Retinal pigment epithelial cell (primary cell): ENCODE measurements around the gene HEPHL1.

Source experiments
- DNase-seq: peaks from one replicate; pipeline ENCODE4 v3.0.0-alpha.2; 2010; ENCODE audit warnings: low read depth
- H3K4me3 ChIP-seq: 2 replicates; pipeline ENCODE4 v1.5.1; 2011; ENCODE audit warnings: mild to moderate bottlenecking, low read length, control low read depth, moderate library complexity
- CTCF ChIP-seq: conservative IDR thresholded peaks from 2 replicates; pipeline ENCODE4 v1.5.1; 2011; ENCODE audit warnings: low read depth, low read length, control low read depth, inconsistent platforms

HEPHL1 gene

DNA sequence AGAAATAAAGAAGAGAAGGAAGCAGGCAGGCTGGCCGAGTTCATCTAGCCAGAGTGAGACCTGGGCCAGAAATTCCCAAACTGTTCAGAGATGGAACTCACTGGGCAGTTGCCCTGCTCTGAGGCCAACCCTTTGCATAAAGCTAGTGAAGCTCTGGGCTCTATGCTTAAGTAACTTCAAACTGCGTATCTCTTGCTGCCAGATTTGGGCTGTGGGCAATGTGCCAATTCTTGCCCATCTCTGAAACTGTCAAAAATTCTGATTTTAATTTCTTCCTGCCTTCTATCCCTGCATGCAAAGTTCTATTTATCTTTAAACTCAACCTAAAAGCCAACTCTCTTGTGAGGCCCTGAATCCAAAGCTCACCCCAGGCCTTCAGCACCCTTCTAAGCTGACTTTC is 36.2 kb upstream of the HEPHL1 start:
- no peak for TF ChIP-seq CTCF
- no peak overlapping the region for H3K4me3 ChIP-seq
- no peak for DNase-seq

DNA sequence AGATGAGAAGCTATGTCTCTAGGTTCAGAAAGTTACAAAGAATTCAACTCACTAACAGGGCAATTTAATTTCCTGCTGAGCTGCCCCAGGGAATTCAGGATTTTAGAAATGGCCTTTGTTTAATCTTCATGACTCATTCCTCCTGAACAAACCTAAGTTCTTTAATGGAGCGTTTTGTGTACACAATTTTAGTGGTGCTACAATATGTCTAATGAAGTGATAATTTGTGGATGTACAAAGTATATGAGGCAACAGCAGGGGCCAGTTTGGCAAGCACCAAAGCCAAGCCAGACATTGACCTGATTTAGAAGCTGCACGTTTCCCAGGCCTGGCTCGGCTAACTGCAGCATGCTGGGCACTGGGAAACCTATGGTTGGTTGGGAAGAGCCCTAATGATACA is 34.4 kb upstream of the HEPHL1 start:
- no peak for TF ChIP-seq CTCF

DNA sequence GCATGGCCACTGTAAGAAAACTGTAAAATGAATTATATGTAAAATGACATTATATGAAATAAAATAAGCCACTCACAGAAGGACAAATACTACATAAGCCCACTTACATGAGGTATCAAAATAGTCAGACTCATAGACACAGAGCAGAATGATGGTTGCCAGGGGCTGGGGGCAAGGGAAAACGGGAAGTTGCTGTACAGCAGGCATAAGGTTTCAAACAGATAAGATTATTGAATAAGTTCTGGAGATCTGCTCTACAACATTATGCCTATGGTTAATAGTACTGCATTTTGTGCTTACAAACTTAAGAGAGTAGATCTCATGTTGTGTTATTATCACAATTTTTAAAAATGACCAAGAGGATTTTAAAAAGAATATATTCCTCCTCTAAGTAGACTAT is 32.7 kb upstream of the HEPHL1 start:
- TF ChIP-seq CTCF, result no peak
- no peak overlapping the region for H3K4me3 ChIP-seq
- DNase-seq, result no peak

More for the DNA sequence above, 34.4 kb upstream of the HEPHL1 start:
- DNase-seq, result no peak
- no peak overlapping the region for H3K4me3 ChIP-seq

DNA sequence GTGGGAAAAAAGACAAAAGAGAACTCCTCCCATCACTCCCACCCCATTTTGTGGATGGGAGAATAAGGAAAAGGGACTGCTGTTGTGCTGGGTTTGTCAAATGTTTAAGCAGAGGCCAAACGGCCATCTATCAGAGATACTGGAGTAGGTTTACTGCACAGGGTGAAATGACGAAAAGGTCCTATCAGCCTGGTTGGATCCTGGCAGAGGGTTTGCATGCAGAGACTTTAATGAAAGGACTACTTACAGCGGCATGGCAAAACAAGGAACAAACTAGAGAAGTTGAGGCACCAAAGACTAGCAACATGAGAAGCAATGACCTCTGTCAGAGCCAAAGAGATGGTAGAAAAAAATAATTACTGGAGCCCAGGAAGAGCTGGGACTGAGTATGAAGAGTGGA is 32.2 kb upstream of the HEPHL1 start:
- no peak for TF ChIP-seq CTCF
- no peak for DNase-seq

GRCh38 chr11:93993747-93994146 is 27.4 kb upstream of the HEPHL1 start:
- no peak for DNase-seq
- H3K4me3 ChIP-seq, result no peak overlapping the region
- no peak for TF ChIP-seq CTCF

More for the DNA sequence above, 32.2 kb upstream of the HEPHL1 start:
- no peak overlapping the region for H3K4me3 ChIP-seq

DNA sequence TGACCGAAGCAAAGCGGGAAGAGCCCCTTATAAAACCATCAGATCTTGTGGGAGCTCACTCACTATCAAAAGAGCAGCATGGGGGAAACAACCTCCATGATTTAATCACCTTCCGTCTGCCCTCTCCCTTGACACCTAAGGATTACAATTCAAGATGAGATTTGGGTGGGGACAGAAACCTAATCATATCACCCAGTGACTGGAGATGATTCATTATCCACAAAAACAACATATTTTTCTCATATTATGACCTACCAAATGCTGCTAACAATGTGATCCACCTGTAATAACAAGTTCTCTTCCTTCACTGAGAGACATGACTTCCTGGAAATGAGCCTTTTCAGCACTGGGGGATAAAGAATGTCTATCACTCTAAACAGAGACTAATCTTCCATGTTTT is 23.4 kb upstream of the HEPHL1 start:
- DNase-seq, result no peak
- TF ChIP-seq CTCF, result no peak

GRCh38 chr11:94000659-94001058 is 20.5 kb upstream of the HEPHL1 start:
- DNase-seq, result no peak
- TF ChIP-seq CTCF, result no peak
- no peak overlapping the region for H3K4me3 ChIP-seq

More for the DNA sequence above, 23.4 kb upstream of the HEPHL1 start:
- no peak overlapping the region for H3K4me3 ChIP-seq
